ENCODE data around the gene CRISPLD2.

CRISPLD2 gene

GRCh38 chr16:84957792-84958191 lies 138.0 kb downstream of the CRISPLD2 start:
- no peak for DNase-seq (ENCODE audit: low spot score)

All from HuH-7 (cell line).